HUES6 (cell line): ENCODE results near the gene HAGHL.
"Not testable (repeated sequence)": the region's sequence is repeated elsewhere in the genome, so short reads cannot be mapped to it uniquely, and the experiment has no call there.

ENCODE experiments used
- H3K27ac ChIP-seq: 2 replicates; pipeline ENCODE4 v1.7.0; 2013; ENCODE audit warnings: low read depth, mild to moderate bottlenecking, low read length, inconsistent platforms
- H3K27me3 ChIP-seq: 2 replicates; pipeline ENCODE4 v1.6.1; 2013; ENCODE audit warnings: low read length; ENCODE audit not compliant: control insufficient read depth, insufficient read depth
- H3K36me3 ChIP-seq: 2 replicates; pipeline ENCODE4 v1.6.1; 2013; ENCODE audit warnings: low read length; ENCODE audit not compliant: control insufficient read depth, insufficient read depth
- H3K4me1 ChIP-seq: 2 replicates; pipeline ENCODE4 v1.6.1; 2013; ENCODE audit warnings: low read length; ENCODE audit not compliant: control insufficient read depth, insufficient read depth
- H3K4me3 ChIP-seq: 2 replicates; pipeline ENCODE4 v1.5.1; 2013; ENCODE audit warnings: low read depth, low read length
- H3K9ac ChIP-seq: one replicate; pipeline ENCODE4 v1.6.1; 2013; ENCODE audit warnings: mild to moderate bottlenecking, low read length
- H3K9me3 ChIP-seq: 2 replicates; pipeline ENCODE4 v1.6.1; 2013; ENCODE audit warnings: low read depth, low read length; ENCODE audit not compliant: control insufficient read depth, insufficient read depth

HAGHL gene

DNA sequence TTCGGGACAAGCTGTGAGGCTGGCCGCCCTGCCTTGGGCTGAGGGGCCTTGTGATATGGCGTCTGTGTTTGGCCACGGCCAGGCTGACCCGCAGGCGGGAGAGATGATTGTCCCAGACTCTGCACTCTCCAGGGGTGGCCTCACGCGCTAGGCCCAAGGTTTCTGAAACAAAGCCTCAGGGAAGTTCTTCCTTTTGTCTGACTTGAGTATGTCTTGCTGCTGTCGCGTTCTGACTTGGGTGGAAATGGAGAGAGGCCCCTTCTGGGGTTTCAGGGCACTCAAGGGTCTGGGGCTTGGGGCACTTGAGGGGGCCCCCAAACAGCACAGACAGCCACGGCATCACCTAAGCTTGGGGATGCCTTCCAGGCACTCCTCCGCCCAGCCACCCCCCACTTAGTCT, 15.8 kb upstream of the HAGHL start:
- H3K27ac ChIP-seq, result no peak overlapping the region
- no peaks in the 10 kb centered on the region for H3K36me3 ChIP-seq
- no peaks in the 10 kb centered on the region for H3K9me3 ChIP-seq
- no peak overlapping the region for H3K4me3 ChIP-seq
- peaks cover 62% of the 10 kb centered on the region for H3K27me3 ChIP-seq
- H3K4me1 ChIP-seq, result peaks cover 16% of the 10 kb centered on the region
- H3K9ac ChIP-seq, result no peak overlapping the region

- H3K4me3 ChIP-seq, result no peak overlapping the region
- no peak overlapping the region for H3K27ac ChIP-seq
- no peaks in the 10 kb centered on the region for H3K9me3 ChIP-seq
- H3K27me3 ChIP-seq, result peaks cover 60% of the 10 kb centered on the region
- no peaks in the 10 kb centered on the region for H3K36me3 ChIP-seq
- peaks cover 23% of the 10 kb centered on the region for H3K4me1 ChIP-seq
- no peak overlapping the region for H3K9ac ChIP-seq
Observed at GRCh38 chr16:711548-712320, 15.2 kb upstream of the HAGHL start.

DNA sequence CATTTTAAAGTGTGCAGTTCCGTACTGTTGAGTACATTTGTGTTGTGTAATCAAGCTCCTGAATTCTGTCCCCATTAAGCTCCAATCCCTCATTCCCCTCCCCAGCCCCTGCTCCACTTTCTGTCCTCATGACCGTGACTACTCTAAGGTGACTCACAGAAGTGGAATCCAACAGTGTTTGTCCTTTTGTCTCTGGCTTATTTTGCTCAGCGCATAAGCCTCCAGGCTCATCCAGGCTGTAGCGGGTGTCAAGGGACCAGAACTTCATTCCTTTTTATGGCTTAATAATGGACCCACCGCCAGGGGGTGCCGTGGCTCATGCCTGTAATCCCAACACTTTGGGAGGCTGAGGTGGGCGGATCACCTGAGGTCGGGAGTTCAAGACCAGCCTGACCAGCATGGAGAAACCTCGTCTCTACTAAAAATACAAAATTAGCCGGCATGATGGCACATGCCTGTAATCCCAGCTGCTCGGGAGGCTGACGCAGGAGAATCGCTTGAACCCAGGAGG, 14.1 kb upstream of the HAGHL start:
- not testable (repeated sequence) for H3K9me3 ChIP-seq, H3K4me3 ChIP-seq, H3K9ac ChIP-seq, H3K27ac ChIP-seq, H3K36me3 ChIP-seq
- H3K27me3 ChIP-seq, result peaks cover 52% of the 10 kb centered on the region
- peaks cover 24% of the 10 kb centered on the region for H3K4me1 ChIP-seq

GRCh38 chr16:714079-714478, 12.8 kb upstream of the HAGHL start:
- Histone ChIP-seq H3K9ac (no peak overlapping the region), H3K27ac (no peak overlapping the region), H3K27me3 (peaks cover 40% of the 10 kb centered on the region), H3K4me3 (no peak overlapping the region), H3K4me1 (peaks cover 24% of the 10 kb centered on the region), H3K36me3 (no peaks in the 10 kb centered on the region), H3K9me3 (no peaks in the 10 kb centered on the region)

DNA sequence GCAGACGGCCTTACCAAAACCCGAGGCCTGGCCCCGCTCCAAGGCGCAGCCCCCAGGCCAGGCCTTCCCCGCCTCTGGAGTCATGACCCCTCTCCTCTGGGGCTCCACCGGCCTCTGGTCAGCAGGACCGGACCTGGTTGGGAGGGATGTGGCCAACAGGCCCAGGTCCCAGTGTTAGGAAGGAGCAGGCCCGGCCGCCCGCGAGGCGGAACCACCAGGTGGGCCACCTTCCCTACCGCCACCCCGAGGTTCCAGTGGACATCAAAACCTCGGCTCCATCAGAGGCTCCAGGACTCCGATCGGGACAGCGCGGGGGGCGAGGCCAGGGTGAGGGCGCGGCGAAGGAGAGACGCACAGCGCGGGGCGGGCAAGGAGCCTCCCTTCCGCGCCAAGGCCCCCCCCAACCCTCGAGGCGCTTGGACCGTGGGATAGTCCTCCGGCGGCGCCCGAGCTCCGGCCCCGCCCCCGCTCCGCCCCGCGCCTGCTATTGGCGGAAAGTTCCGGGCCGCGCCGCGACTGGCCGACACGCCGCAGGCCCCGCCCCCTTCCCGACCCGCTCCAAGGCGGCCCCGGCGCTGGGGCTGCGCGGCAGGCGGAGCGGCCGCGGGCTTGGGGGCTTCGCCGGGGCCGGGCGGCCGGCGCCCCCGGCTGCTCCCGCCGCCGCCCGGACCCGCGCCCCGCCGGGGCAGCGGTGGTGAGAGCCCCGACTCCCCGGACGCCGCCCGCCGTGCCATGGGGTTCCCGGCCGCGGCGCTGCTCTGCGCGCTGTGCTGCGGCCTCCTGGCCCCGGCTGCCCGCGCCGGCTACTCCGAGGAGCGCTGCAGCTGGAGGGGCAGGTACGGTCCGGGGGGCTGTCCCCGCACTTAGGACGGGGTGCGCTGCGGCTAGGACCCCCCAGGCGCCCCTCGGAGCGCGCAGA, 12.1 kb upstream of the HAGHL start, which contains the start of gene METRN:
Gene METRN, plus strand, starts transcription at position 561 of the 919 bp plus-strand sequence. Its CDS starts 172 bp downstream, at position 733.
- H3K4me3 ChIP-seq, result peak within 1 kb of the TSS; percentile 68
- no peak within 1 kb of the TSS for H3K27ac ChIP-seq
- no peaks in the 10 kb centered on the region for H3K9me3 ChIP-seq
- H3K36me3 ChIP-seq, result no peaks in the 10 kb centered on the region
- peaks cover 30% of the 10 kb centered on the region for H3K4me1 ChIP-seq
- H3K9ac ChIP-seq, result peak within 1 kb of the TSS; percentile 41
- peaks cover 35% of the 10 kb centered on the region for H3K27me3 ChIP-seq

GRCh38 chr16:715477-716199, 11.3 kb upstream of the HAGHL start:
- H3K9ac ChIP-seq, result peak overlapping the region; percentile 41
- H3K27me3 ChIP-seq, result peaks cover 27% of the 10 kb centered on the region
- H3K4me3 ChIP-seq, result peak overlapping the region; percentile 68
- H3K4me1 ChIP-seq, result peaks cover 30% of the 10 kb centered on the region
- no peak overlapping the region for H3K27ac ChIP-seq
- H3K9me3 ChIP-seq, result no peaks in the 10 kb centered on the region
- no peaks in the 10 kb centered on the region for H3K36me3 ChIP-seq

GRCh38 chr16:716200-716568, 10.7 kb upstream of the HAGHL start:
- H3K27me3 ChIP-seq, result peaks cover 22% of the 10 kb centered on the region
- no peaks in the 10 kb centered on the region for H3K9me3 ChIP-seq
- peaks cover 30% of the 10 kb centered on the region for H3K4me1 ChIP-seq
- H3K27ac ChIP-seq, result no peak overlapping the region
- no peaks in the 10 kb centered on the region for H3K36me3 ChIP-seq
- peak overlapping the region; percentile 68 for H3K4me3 ChIP-seq
- peak overlapping the region; percentile 41 for H3K9ac ChIP-seq

DNA sequence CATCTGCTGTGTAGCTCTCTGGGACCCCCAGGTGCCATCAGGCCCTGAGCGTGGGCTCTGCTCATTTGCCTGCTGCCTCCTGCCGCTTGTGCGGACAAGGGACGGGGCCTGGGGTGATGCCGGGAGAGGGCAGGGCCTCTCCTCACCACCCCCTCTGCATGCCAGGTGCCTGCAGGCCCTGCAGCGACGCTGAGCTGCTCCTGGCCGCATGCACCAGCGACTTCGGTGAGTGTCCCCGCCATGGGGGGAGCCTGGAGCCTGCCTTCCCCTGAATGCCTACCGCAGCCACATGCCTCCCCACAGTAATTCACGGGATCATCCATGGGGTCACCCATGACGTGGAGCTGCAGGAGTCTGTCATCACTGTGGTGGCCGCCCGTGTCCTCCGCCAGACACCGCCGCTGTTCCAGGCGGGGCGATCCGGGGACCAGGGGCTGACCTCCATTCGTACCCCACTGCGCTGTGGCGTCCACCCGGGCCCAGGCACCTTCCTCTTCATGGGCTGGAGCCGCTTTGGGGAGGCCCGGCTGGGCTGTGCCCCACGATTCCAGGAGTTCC, 10.1 kb upstream of the HAGHL start:
- H3K27ac ChIP-seq, result no peak overlapping the region
- H3K36me3 ChIP-seq, result no peaks in the 10 kb centered on the region
- H3K9me3 ChIP-seq, result no peaks in the 10 kb centered on the region
- no peak overlapping the region for H3K9ac ChIP-seq
- peaks cover 30% of the 10 kb centered on the region for H3K4me1 ChIP-seq
- H3K27me3 ChIP-seq, result peaks cover 22% of the 10 kb centered on the region
- 0 out of 2 replicates have a peak overlapping the region, but pooled peaks have one; percentile 68 for H3K4me3 ChIP-seq

DNA sequence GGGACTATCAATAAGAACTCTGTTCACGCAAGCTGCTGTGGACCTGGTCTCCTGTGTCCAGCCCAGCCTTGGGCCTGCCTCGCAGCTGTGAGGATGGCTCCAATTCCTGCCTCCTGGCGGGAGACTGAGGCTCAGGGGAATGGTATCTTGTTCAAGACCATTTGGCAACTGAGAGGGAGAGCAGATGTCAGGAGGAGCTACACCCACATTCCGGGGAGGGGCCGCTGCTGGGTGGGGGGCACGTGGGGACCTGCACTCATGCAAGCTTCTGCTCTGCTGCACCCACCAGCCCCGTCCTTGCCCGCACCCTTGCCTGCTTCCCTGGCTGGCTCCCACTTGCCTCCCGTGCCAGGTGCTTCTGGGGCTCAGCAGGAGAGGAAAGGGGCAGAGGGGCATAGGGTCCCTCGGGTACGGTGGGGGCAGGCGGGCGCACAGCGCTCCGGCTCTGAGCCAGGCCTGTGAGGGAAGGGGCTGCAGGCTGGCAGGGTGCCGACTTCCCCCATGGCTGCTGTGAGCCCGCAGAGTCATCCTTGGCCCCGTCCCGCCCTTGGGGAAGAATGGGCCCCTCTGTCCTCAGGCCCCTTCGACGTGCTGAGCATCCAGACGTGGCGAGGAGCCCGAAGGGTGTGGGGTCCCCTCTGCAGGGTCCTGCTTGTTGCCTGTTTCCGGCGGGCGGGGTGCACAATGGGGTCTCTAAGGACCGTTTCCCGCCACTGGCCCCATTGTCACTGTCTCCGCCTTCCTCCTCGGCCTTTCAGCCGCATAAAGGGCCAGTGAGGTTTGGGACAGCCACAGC, 9.3 kb upstream of the HAGHL start:
- peaks cover 2% of the 10 kb centered on the region for H3K36me3 ChIP-seq
- no peak overlapping the region for H3K27ac ChIP-seq
- H3K4me1 ChIP-seq, result peaks cover 30% of the 10 kb centered on the region
- peaks cover 22% of the 10 kb centered on the region for H3K27me3 ChIP-seq
- no peak overlapping the region for H3K9ac ChIP-seq
- H3K9me3 ChIP-seq, result no peaks in the 10 kb centered on the region
- H3K4me3 ChIP-seq, result no peak overlapping the region

DNA sequence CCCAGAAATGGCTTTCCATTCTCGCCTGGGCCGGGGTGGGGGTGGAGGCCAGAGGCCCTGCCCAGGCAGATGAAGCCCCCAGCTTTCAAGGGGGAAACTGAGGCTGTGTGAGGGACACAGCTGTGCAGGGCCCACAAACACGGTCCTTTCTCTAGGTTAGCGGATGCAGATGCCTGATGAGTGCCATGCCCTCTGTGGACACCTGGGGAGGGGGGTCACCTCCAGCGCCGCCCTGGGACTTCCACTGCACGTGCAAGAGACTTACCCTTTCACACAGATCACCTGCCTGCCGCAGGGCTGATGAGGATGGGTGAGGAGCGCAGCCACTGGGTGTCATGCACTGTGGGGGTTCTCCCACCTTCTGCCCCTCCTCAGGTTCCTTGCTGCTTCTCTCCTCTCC, 8.5 kb upstream of the HAGHL start:
- H3K4me1 ChIP-seq, result peaks cover 30% of the 10 kb centered on the region
- H3K27me3 ChIP-seq, result peaks cover 22% of the 10 kb centered on the region
- no peaks in the 10 kb centered on the region for H3K9me3 ChIP-seq
- no peak overlapping the region for H3K4me3 ChIP-seq
- H3K9ac ChIP-seq, result no peak overlapping the region
- no peak overlapping the region for H3K27ac ChIP-seq
- peaks cover 6% of the 10 kb centered on the region for H3K36me3 ChIP-seq
